RWPE2 (cell line): ENCODE results near the gene LHX2.

Source experiments
- ATAC-seq: fragments of 200-7000 bp; cut with Tn5 transposase; 3 replicates; pipeline ENCODE4 v1.9.1; 2021; ENCODE audit warnings: low read depth
- DNase-seq: peaks from one replicate; pipeline ENCODE4 v3.0.0-alpha.2; 2020; ENCODE audit warnings: low spot score
- H3K27ac ChIP-seq: fragments of 450-650 bp; 2 replicates; pipeline ENCODE4 v1.5.1; 2017; ENCODE audit warnings: mild to moderate bottlenecking; ENCODE audit not compliant: poor library complexity, severe bottlenecking
- H3K27me3 ChIP-seq: fragments of 250-450 bp; sonication (Bioruptor Pico); 2 replicates; pipeline ENCODE4 v1.5.1; 2021; ENCODE audit warnings: mild to moderate bottlenecking, moderate library complexity; ENCODE audit not compliant: insufficient read depth, poor library complexity, severe bottlenecking
- H3K36me3 ChIP-seq: fragments of 250-450 bp; sonication (Bioruptor Pico); 2 replicates; pipeline ENCODE4 v1.5.1; 2020; ENCODE audit warnings: low read depth, mild to moderate bottlenecking, moderate library complexity
- H3K4me1 ChIP-seq: fragments of 250-450 bp; sonication (Bioruptor Pico); 2 replicates; pipeline ENCODE4 v1.5.1; 2021; ENCODE audit warnings: mild to moderate bottlenecking, moderate library complexity; ENCODE audit not compliant: insufficient read depth, poor library complexity, severe bottlenecking
- H3K4me3 ChIP-seq: fragments of 250-450 bp; sonication (Bioruptor Pico); 2 replicates; pipeline ENCODE4 v1.5.1; 2021; ENCODE audit warnings: mild to moderate bottlenecking, moderate library complexity; ENCODE audit not compliant: severe bottlenecking
- H3K9me3 ChIP-seq: fragments of 250-450 bp; sonication (Bioruptor Pico); 2 replicates; pipeline ENCODE4 v1.5.1; 2021; ENCODE audit warnings: mild to moderate bottlenecking, moderate library complexity; ENCODE audit not compliant: severe bottlenecking
- CTCF ChIP-seq: fragments of 450-650 bp; IDR thresholded peaks from one replicate; pipeline ENCODE4 v1.5.1; 2017; ENCODE audit warnings: mild to moderate bottlenecking, moderate library complexity; ENCODE audit not compliant: poor library complexity, severe bottlenecking

Gene LHX2

GRCh38 chr9:124001866-124002525 is 9.6 kb upstream of the LHX2 start:
- no peak for DNase-seq
- no peaks in the 10 kb centered on the region for H3K36me3 ChIP-seq
- H3K27ac ChIP-seq = no peak overlapping the region
- no peaks in the 10 kb centered on the region for H3K9me3 ChIP-seq
- ATAC-seq = no peak
- H3K4me3 ChIP-seq = no peak overlapping the region
- H3K4me1 ChIP-seq = no peaks in the 10 kb centered on the region
- TF ChIP-seq CTCF = no peak
- peaks cover 93% of the 10 kb centered on the region for H3K27me3 ChIP-seq

GRCh38 chr9:124003636-124004349 is 7.8 kb upstream of the LHX2 start:
- Histone ChIP-seq H3K27ac (no peak overlapping the region), H3K36me3 (no peaks in the 10 kb centered on the region), H3K4me1 (no peaks in the 10 kb centered on the region), H3K9me3 (no peaks in the 10 kb centered on the region), H3K4me3 (no peak overlapping the region), H3K27me3 (peaks cover 93% of the 10 kb centered on the region)
- TF ChIP-seq CTCF = no peak
- DNase-seq (no peak), ATAC-seq (no peak)

DNA sequence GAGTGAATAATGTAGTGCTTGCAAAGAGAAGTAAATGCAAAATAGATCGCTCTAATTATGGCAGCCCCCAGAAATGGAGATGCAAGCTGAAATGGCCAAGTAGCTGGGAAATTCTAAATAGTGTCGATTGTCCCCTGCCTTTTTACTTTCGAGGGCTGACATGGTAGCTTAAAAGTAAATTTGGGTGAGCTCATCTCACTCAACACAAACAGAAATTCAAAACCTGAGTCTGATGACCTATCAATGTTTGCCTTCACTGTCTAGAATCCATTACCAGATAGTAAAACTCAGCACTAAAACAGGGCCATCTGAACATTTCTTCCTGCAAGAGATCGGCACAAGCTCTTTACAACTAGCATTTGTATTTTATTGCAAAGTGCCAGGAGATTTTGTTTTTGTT is 7.0 kb upstream of the LHX2 start:
- no peaks in the 10 kb centered on the region for H3K9me3 ChIP-seq
- DNase-seq (no peak), ATAC-seq (no peak)
- H3K36me3 ChIP-seq = no peaks in the 10 kb centered on the region
- no peak overlapping the region for H3K27ac ChIP-seq
- peaks cover 96% of the 10 kb centered on the region for H3K27me3 ChIP-seq
- no peaks in the 10 kb centered on the region for H3K4me1 ChIP-seq
- H3K4me3 ChIP-seq = no peak overlapping the region
- TF ChIP-seq CTCF = no peak

DNA sequence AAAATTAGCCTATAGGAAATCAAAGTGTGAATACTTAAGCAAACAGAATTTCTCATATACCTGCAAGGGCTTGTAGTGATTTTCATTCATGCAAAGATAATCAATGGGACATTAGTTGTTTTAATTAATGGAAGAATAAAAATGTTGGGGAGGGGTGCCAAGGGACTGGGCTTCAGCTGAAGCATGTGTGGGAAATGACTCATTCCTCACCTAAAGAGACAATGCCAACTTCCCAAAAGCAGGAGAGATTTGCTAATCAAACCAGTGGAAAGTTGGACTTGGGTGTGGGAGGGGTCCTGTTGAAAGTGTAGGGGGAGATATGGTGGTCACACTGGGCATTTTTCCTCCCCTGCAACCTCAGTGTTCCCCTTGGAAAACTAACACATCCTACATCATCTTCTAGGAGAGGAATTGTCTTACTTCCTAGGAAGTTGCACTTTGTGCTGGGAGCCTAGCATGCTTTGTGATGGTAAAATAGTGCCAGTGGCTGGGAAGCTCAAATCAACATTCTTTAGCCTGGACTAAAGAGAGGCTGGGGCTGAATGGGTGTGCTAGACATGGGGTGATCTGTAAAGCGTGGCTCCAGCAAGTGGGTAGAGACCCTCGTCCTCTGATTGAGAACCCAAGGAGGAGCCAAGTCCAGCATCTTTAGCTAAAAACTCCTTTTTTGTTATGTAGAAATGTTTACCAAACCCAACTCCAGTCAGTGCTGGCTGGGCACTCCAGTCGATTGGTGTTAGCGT is 6.4 kb upstream of the LHX2 start:
- no peaks in the 10 kb centered on the region for H3K4me1 ChIP-seq
- DNase-seq = no peak
- no peak overlapping the region for H3K27ac ChIP-seq
- no peaks in the 10 kb centered on the region for H3K9me3 ChIP-seq
- no peaks in the 10 kb centered on the region for H3K36me3 ChIP-seq
- TF ChIP-seq CTCF = no peak
- H3K27me3 ChIP-seq = peaks cover 100% of the 10 kb centered on the region
- no peak overlapping the region for H3K4me3 ChIP-seq
- ATAC-seq = no peak
